Panc1 (cell line): Measurements from ENCODE around the gene SLC9A7.

Source experiments
- POLR2AphosphoS5 ChIP-seq: IDR thresholded peaks from 2 replicates; pipeline ENCODE4 v1.6.1; 2012; ENCODE audit warnings: mild to moderate bottlenecking, low read depth, low read length, moderate library complexity
- TF ChIP-seq, protein P1 (sequence below): fragments of 450-650 bp; IDR thresholded peaks from 2 replicates; pipeline ENCODE4 v1.5.1; 2017; ENCODE audit warnings: mild to moderate bottlenecking
- TF ChIP-seq, protein P2 (sequence below), 2 experiments: IDR thresholded peaks; 2 replicates each; pipeline ENCODE4 v1.6.1; 2011 to 2012; ENCODE audit warnings: low read depth in 2 of 2, control low read depth in 1 of 2, low read length in 1 of 2, mild to moderate bottlenecking in 1 of 2, moderate library complexity in 1 of 2; ENCODE audit not compliant: insufficient read depth in 1 of 2

DNA sequence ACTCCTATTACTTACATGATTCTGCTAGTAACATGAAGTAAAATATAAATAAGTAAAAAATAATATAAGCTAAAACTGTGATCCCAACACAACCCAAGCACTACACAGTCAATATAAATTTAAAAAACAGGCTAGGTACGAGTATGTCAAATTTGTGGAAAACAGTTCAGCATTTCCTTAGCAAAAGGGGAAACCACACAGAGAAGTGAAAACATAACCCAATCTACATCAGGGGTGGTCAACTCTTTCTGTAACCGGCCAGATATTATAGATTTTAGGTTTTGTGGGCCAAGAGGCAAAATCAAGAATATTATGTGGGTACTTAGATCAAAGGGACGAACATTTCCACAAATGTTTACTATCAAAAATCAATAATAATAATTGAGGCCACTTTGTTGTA is 115.3 kb downstream of the SLC9A7 start:
- TF ChIP-seq, protein P1, sequence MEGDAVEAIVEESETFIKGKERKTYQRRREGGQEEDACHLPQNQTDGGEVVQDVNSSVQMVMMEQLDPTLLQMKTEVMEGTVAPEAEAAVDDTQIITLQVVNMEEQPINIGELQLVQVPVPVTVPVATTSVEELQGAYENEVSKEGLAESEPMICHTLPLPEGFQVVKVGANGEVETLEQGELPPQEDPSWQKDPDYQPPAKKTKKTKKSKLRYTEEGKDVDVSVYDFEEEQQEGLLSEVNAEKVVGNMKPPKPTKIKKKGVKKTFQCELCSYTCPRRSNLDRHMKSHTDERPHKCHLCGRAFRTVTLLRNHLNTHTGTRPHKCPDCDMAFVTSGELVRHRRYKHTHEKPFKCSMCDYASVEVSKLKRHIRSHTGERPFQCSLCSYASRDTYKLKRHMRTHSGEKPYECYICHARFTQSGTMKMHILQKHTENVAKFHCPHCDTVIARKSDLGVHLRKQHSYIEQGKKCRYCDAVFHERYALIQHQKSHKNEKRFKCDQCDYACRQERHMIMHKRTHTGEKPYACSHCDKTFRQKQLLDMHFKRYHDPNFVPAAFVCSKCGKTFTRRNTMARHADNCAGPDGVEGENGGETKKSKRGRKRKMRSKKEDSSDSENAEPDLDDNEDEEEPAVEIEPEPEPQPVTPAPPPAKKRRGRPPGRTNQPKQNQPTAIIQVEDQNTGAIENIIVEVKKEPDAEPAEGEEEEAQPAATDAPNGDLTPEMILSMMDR, result no peak
- no peak for TF ChIP-seq POLR2AphosphoS5
- TF ChIP-seq, protein P2, sequence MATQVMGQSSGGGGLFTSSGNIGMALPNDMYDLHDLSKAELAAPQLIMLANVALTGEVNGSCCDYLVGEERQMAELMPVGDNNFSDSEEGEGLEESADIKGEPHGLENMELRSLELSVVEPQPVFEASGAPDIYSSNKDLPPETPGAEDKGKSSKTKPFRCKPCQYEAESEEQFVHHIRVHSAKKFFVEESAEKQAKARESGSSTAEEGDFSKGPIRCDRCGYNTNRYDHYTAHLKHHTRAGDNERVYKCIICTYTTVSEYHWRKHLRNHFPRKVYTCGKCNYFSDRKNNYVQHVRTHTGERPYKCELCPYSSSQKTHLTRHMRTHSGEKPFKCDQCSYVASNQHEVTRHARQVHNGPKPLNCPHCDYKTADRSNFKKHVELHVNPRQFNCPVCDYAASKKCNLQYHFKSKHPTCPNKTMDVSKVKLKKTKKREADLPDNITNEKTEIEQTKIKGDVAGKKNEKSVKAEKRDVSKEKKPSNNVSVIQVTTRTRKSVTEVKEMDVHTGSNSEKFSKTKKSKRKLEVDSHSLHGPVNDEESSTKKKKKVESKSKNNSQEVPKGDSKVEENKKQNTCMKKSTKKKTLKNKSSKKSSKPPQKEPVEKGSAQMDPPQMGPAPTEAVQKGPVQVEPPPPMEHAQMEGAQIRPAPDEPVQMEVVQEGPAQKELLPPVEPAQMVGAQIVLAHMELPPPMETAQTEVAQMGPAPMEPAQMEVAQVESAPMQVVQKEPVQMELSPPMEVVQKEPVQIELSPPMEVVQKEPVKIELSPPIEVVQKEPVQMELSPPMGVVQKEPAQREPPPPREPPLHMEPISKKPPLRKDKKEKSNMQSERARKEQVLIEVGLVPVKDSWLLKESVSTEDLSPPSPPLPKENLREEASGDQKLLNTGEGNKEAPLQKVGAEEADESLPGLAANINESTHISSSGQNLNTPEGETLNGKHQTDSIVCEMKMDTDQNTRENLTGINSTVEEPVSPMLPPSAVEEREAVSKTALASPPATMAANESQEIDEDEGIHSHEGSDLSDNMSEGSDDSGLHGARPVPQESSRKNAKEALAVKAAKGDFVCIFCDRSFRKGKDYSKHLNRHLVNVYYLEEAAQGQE (IDR thresholded peaks at IDR 0.05; ENCODE audit: insufficient read depth in 1 of 2, low read depth in 2 of 2, low read length in 1 of 2), result no peak
